Inflammatory macrophage treated with lipopolysaccharide for 4 hours (primary cell): ENCODE results near the gene NEU4.
A peak's percentile ranks its signal among the peaks of the same experiment; 100 is the strongest.
"Not testable (repeated sequence)": the region's sequence is repeated elsewhere in the genome, so short reads cannot be mapped to it uniquely, and the experiment has no call there.

Experiments
- DNase-seq: peaks from one replicate; pipeline ENCODE4 v3.0.0-alpha.2; 2020

Gene NEU4

GRCh38 chr2:241814393-241814642 is 5.3 kb downstream of the NEU4 start:
- DNase-seq: no peak

GRCh38 chr2:241814643-241815476 is 5.9 kb downstream of the NEU4 start:
- DNase-seq: no peak

GRCh38 chr2:241815477-241816430 is 6.8 kb downstream of the NEU4 start:
- DNase-seq: no peak

- DNase-seq: no peak
These were observed 7.6 kb downstream of the NEU4 start for GRCh38 chr2:241816431-241817121.

GRCh38 chr2:241817126-241817820 is 8.3 kb downstream of the NEU4 start:
- DNase-seq: peak; percentile 26

GRCh38 chr2:241817821-241818215 is 8.8 kb downstream of the NEU4 start:
- DNase-seq: not testable (repeated sequence)

- DNase-seq: no peak
These were observed 9.4 kb downstream of the NEU4 start for GRCh38 chr2:241818229-241818942.

GRCh38 chr2:241818943-241819270 is 9.9 kb downstream of the NEU4 start:
- DNase-seq: no peak

- DNase-seq: not testable (repeated sequence)
These were observed 11.1 kb downstream of the NEU4 start for GRCh38 chr2:241819947-241820624.

- DNase-seq: no peak
These were observed 11.8 kb downstream of the NEU4 start for GRCh38 chr2:241820625-241821384.

GRCh38 chr2:241821460-241822263 is 12.7 kb downstream of the NEU4 start:
- DNase-seq: no peak

- no peak for DNase-seq
These were observed 13.3 kb downstream of the NEU4 start for GRCh38 chr2:241822264-241822623.

GRCh38 chr2:241823531-241824437 is 14.8 kb downstream of the NEU4 start:
- DNase-seq: not testable (repeated sequence)

- DNase-seq: no peak
These were observed 18.4 kb downstream of the NEU4 start for GRCh38 chr2:241827394-241827793.

GRCh38 chr2:241833101-241833663 is 24.2 kb downstream of the NEU4 start:
- no peak for DNase-seq

- DNase-seq: not testable (repeated sequence)
These were observed 24.9 kb downstream of the NEU4 start for GRCh38 chr2:241833756-241834526.

- DNase-seq: no peak
These were observed 25.7 kb downstream of the NEU4 start for GRCh38 chr2:241834527-241835210.
